NCI-H2107 (cell line): ENCODE results near the gene NF2.
"Not testable (repeated sequence)": the region's sequence is repeated elsewhere in the genome, so short reads cannot be mapped to it uniquely, and the experiment has no call there.

Source experiments
- DNase-seq: peaks from one replicate; lab custom pipeline; 2025; lab: John Stamatoyannopoulos, UW

Gene NF2

DNA sequence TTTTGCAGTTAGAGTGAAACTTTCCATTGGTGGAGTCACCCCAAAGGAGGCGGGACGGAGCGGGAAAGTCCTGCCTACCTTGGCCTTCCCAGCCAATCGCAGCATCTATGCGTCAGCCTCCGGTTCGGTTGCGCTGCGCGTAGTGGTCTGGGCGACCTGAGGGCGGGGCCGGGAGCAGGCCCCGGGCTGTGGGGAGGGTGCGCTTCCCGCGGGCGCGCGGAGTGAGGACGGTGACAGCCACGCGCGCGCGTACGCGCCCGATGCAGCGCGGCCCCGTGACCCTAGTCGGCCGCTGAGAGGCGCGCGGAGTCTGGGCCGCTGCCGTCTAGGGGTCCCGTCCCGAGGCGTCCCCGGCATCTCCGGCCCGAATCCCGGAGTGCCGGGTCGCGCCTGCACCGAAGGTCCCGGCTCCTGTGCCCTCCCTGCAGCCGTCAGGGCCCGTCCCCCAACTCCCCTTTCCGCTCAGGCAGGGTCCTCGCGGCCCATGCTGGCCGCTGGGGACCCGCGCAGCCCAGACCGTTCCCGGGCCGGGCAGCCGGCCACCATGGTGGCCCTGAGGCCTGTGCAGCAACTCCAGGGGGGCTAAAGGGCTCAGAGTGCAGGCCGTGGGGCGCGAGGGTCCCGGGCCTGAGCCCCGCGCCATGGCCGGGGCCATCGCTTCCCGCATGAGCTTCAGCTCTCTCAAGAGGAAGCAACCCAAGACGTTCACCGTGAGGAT lies at the start of gene NF2:
TSS of gene NF2 (plus strand) at position 276 of the 718 bp plus-strand sequence. CDS start at position 642, 366 bp downstream.
- DNase-seq: peak; percentile 93

- no peak for DNase-seq
Observed at GRCh38 chr22:29555065-29555644, 48.3 kb upstream of the NF2 start.

GRCh38 chr22:29559030-29559429 lies 44.4 kb upstream of the NF2 start:
- no peak for DNase-seq

- DNase-seq: no peak
Observed at GRCh38 chr22:29559853-29560252, 43.6 kb upstream of the NF2 start.

GRCh38 chr22:29563652-29564460 lies 39.6 kb upstream of the NF2 start:
- DNase-seq: no peak

- not testable (repeated sequence) for DNase-seq
Observed at GRCh38 chr22:29566513-29566912, 36.9 kb upstream of the NF2 start.

GRCh38 chr22:29567338-29567737 lies 36.1 kb upstream of the NF2 start:
- DNase-seq: no peak

DNA sequence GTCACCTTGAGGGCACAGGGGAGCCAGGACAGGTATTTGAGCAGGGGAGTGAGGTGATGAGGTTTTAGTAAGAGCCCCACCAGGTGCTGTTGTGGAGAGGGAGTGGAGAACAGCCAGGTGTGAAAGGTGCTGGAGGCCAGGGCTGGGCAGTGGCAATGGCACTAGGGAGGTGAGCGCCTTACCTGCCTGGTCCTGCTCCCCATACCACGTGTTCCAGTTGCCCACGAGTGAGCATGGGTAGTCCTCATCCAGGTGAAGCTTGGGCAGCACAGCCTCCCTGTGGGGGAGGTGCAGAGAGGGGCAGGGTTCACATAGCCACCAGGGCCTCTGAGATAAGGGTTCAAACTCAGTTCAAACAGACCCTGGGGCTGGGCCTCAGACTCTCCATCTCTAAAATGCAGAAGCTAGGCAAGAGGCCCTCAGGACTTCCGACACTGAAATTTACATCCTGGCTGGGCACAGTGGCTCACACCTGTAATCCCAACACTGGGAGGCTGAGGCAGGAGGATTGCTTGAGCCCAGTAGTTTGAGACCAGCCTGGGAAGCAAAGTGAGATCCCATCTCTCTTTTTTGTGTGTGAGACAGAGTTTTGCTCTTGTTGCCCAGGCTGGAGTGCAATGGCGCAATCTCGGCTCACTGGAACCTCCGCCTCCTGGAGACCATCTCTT lies 34.3 kb upstream of the NF2 start:
- DNase-seq: no peak

DNA sequence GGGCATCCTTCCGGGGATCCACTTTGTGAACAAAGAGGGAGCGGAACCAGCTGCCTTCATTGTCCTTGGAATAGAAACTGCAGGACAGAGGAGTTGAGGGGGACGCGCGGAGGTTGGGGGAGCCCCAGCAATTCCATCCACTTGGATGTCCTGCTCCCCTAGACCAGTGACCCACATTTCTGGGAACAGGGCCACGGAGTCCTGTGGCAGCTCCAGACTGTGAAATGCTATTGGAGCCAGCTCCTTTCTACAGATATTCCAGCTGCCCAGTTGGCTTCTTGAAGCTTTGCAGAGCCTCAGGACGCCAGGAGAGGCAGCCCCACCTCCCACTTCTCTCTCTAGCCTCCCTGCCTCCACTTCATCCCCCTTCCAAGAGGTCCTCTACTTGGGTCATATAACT lies 33.0 kb upstream of the NF2 start:
- no peak for DNase-seq

- no peak for DNase-seq
Observed at GRCh38 chr22:29570912-29571549, 32.4 kb upstream of the NF2 start.

DNA sequence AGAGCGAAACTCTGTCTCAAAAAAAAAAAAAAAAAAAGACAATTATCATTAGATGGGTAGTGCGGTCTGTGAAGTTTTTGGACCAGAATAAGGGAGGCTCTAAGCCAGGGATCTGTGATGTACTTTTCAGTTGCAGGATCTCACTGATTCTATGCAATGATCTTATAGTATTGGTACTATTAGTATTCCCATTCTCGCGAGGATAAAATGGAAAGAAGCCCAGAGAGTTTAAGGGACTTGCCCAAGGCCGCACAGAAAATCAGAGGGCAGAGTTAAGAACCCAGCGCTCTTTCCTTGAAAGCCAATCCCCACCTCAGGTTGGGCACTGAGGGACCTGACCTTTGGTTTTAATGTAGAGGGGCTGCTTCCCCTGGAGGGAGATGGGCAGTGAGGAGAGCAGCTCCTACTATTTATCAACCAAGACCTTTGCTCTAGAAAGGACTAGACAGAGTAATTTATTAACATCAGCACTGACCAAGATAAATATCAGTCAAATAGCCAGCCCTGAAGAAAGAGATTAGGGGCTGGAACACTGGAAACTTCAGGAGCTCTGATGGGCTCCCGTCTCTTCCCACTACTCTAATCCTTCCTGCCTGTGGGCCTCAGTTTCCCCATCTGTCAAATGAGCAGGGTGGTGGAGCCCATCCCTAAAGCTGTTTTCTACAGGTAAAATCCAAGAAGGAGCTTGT lies 28.5 kb upstream of the NF2 start:
- DNase-seq: no peak

GRCh38 chr22:29578462-29579200 lies 24.8 kb upstream of the NF2 start:
- no peak for DNase-seq

DNA sequence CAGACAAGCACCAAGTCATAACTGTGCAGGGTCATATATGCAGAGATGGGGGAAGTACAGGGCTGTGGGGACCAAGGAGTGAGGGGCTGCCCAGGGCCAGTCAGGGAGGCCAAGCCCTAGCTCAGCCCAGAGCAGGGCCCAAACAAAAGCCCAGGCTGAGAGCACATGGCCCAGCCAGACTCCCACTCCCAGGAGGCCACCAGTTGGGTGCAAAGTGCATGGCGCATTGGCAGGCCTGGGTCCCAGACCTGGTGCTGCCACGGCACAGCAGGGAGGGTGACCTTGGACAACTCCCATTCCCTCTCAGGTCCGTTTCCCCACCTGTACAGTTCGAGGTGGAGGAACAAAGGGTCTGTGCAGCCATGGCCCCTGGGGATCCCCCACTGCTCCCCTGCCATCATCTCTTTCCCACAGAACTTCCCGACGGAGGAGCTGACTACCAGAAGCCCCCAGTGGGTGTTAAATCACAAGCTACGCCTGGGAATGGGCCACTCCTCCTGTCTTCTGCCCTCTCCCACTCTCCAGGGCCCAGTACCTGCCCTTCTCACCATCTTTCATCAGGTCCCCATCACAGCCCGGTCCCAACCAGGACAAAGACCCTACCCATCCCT lies 23.1 kb upstream of the NF2 start:
- DNase-seq: no peak

DNA sequence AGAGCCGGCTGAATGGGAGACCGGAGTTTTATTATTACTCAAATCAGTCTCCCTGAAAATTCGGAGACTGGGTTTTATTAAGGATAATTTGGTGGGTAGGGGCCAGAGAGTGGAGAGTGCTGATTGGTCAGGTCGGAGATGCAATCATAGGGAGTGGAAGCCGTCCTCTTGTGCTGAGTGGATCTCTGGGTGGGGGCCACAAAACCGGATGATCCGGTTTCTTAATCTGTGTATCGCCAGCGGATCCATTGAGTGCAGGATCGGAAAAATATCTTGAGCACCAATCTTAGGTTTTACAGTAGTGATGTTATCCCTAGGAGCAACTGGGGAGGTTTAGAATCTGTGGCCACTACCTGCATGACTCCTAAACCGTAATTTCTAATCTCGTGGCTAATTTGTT lies 21.6 kb upstream of the NF2 start:
- no peak for DNase-seq

DNA sequence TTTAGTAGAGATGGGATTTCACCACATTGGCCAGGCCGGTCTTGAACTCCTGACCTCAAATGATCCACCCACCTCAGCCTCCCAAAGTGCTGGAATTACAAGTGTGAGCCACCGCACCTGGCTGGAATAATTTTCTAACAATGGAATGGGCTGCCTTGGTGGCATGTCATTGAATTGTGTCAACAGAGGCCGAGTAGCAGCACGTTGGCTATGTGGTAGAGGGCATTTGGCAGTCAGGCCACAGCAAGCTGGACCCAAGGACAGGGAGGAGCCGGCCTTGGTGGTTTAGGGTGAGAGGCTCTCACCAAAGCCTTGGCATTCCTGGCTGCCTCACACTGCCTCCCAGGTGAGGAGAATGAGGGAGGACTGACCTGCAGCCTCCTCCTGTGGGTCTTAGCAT lies 18.5 kb upstream of the NF2 start:
- DNase-seq: no peak

DNA sequence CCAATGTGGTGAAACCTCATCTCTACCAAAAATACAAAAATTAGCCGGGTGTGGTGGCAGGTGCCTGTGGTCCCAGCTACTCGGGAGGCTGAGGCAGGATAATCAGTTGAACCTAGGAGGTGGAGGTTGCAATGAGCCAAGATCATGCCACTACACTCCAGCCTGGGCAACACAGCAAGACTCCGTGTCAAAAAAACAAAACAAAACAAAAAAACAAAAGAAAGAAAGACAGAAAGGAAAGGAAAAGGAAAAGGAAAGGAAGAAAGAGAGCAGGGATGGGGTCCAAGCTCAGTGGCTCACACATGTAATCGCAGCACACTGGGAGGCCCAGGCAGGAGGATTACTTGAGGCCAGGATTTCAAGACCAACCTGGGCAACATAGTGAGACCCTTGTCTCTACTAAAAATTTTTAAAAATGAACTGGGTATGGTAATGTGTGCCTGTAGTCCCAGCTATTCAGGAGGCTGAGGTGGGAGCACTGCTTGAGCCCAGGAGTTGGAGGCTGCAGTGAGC lies 17.2 kb upstream of the NF2 start:
- not testable (repeated sequence) for DNase-seq

DNA sequence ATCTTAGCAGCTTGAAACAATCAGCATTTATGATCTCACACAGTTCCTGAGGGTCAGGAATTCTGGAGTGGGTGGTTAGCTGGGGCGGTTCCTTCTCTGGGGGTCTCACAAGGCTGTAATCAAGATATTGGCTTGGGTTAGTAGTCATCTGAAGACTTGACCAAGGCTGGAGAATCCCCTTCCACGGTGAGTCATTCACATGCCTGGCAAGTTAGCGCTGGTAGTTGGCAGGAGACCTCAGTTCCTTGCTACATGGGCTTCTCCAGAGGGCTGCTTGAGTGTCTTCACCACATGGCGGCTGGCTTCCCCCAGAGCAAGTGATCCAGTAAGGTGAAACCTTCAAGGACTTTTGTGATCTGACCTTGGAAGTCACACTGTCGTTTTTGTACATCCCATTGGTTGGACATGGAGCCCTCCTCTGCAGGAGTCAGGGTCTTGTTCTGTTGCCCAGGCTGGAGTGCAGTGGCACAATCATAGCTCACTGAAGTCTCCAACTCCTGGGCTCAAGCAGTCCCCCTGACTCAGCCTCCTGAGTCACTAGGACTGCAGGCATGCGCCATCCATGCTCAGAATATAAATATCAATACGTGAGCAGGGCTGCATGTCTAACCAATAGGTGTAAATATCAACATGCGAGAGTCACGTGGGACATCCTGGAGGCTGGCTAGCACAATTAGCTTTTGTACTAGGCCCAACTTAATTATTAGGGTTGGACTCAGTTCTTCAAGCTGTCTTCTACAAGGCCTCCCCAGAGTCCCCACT lies 15.3 kb upstream of the NF2 start:
- DNase-seq: no peak

DNA sequence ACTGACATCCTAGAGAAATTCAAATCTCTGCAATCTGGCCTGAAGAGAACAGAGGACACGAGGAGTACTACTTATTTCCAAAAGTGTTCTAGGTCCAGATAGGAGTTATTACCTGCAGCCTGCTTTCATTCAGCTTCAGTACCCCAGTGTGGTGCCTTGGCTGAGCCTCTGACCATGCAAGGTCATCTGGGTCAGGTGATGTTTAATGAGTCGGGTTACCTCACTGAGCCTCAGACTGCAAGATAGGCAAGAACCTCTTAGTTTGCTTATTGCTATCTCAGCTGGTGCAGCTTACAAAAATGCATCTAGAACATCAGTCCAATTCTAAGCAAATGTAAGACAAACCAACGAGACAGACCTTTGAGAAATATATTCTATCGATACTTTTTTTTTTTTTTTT lies 9.5 kb upstream of the NF2 start:
- DNase-seq: no peak

- DNase-seq: not testable (repeated sequence)
Observed at GRCh38 chr22:29594447-29594846, 9.0 kb upstream of the NF2 start.
